HepG2 (cell line): ENCODE measurements around the gene NRSN2. TPM values are rescaled to one million over a fixed set of nuclear protein-coding genes. Genes with fewer than 3 reads are reported as not detected.
A peak's percentile ranks its signal among the peaks of the same experiment; 100 is the strongest.

Experiments used
- IRX3 ChIP-seq: sonication (generic); formaldehyde crosslinking; IDR thresholded peaks from 2 replicates; pipeline ENCODE4 v1.8.1; 2023; ENCODE audit warnings: mild to moderate bottlenecking, low read depth, missing genetic modification reagents, borderline replicate concordance
- MAFK ChIP-seq, 2 experiments: IDR thresholded peaks in 1 of 2; conservative IDR thresholded peaks in 1 of 2; 2 replicates each; pipeline ENCODE4 v1.6.1; 2011; ENCODE audit warnings: improper control_type of control experiment in 2 of 2, low read length in 2 of 2
- MED1 ChIP-seq: sonication (generic); formaldehyde crosslinking; IDR thresholded peaks from 2 replicates; pipeline ENCODE4 v1.4.0; 2020; ENCODE audit warnings: missing genetic modification reagents
- MED8 ChIP-seq: sonication (generic); formaldehyde crosslinking; IDR thresholded peaks from 2 replicates; pipeline ENCODE4 v1.8.1; 2023; ENCODE audit warnings: mild to moderate bottlenecking, missing genetic modification reagents; ENCODE audit not compliant: insufficient replicate concordance
- NR2F6 ChIP-seq, 2 experiments: IDR thresholded peaks; 2 replicates each; pipeline ENCODE4 v1.6.1; 2016; ENCODE audit warnings: antibody characterized with exemption in 1 of 2, mild to moderate bottlenecking in 1 of 2
- NRL ChIP-seq: sonication (generic); formaldehyde crosslinking; IDR thresholded peaks from 2 replicates; pipeline ENCODE4 v1.5.0; 2020; ENCODE audit warnings: missing genetic modification reagents, mild to moderate bottlenecking, moderate library complexity, borderline replicate concordance
- RCOR2 ChIP-seq: IDR thresholded peaks from 2 replicates; pipeline ENCODE4 v1.6.1; 2016; ENCODE audit warnings: missing biosample characterization, missing genetic modification reagents
- SYNCRIP ChIP-seq: fragments of 200-400 bp; formaldehyde crosslinking; IDR thresholded peaks from 2 replicates; pipeline ENCODE4 v1.6.1; 2018; ENCODE audit warnings: mild to moderate bottlenecking, low read depth, low read length; ENCODE audit not compliant: insufficient read depth
- U2AF2 ChIP-seq: fragments of 200-400 bp; formaldehyde crosslinking; IDR thresholded peaks from 2 replicates; pipeline ENCODE4 v1.6.1; 2017; ENCODE audit warnings: low read depth, mild to moderate bottlenecking, low read length
- ZBTB7A ChIP-seq: sonication (generic); formaldehyde crosslinking; IDR thresholded peaks from 2 replicates; pipeline ENCODE4 v1.8.0; 2022; ENCODE audit warnings: mild to moderate bottlenecking, missing genetic modification reagents
- ZNF205 ChIP-seq: IDR thresholded peaks from 2 replicates; pipeline ENCODE4 v1.6.1; 2018; ENCODE audit warnings: missing biosample characterization, missing genetic modification reagents
- ZNF225 ChIP-seq: sonication (generic); formaldehyde crosslinking; IDR thresholded peaks from 2 replicates; pipeline ENCODE4 v1.4.0; 2020; ENCODE audit warnings: mild to moderate bottlenecking, missing genetic modification reagents
- ZNF232 ChIP-seq: sonication (generic); formaldehyde crosslinking; IDR thresholded peaks from 2 replicates; pipeline ENCODE4 v1.4.0; 2020; ENCODE audit warnings: missing genetic modification reagents, borderline replicate concordance
- ZNF235 ChIP-seq: sonication (generic); formaldehyde crosslinking; IDR thresholded peaks from 2 replicates; pipeline ENCODE4 v1.8.1; 2023; ENCODE audit warnings: mild to moderate bottlenecking, missing genetic modification reagents, borderline replicate concordance
- ZNF318 ChIP-seq: sonication (generic); formaldehyde crosslinking; IDR thresholded peaks from 2 replicates; pipeline ENCODE4 v1.4.0; 2020; ENCODE audit warnings: mild to moderate bottlenecking, missing genetic modification reagents
- ZNF331 ChIP-seq: sonication (generic); formaldehyde crosslinking; IDR thresholded peaks from 2 replicates; pipeline ENCODE4 v1.4.0; 2020; ENCODE audit warnings: missing genetic modification reagents
- ZNF33A ChIP-seq: sonication (generic); formaldehyde crosslinking; IDR thresholded peaks from 2 replicates; pipeline ENCODE4 v1.5.1; 2020; ENCODE audit warnings: missing genetic modification reagents, mild to moderate bottlenecking, moderate library complexity, borderline replicate concordance
- polyA plus RNA-seq, 8 experiments: library from polyadenylated mRNA; depleted of rRNA in 3 of 8; stranded (reverse) in 7 of 8; unstranded in 1 of 8; fragments of >200 nt; fragmentation: Illumina TruSeq in 4 of 8; extraction: Trizol in 4 of 8; gene quantifications; 2 replicates each; pipeline versions ENCODE4 v1.2.1 to v1.2.3, GENCODE V29; 2011 to 2016; ENCODE audit warnings: low read depth in 4 of 8, missing spikeins in 1 of 8, mixed read lengths in 1 of 8; ENCODE audit not compliant: insufficient read depth in 1 of 8
- total RNA-seq, 5 experiments: library from RNA; depleted of rRNA; stranded (reverse); fragments of >200 nt; fragmentation: Illumina TruSeq; extraction: Trizol; gene quantifications; 2 replicates each; pipeline ENCODE4 v1.2.3, GENCODE V29; 2016; ENCODE audit warnings: low read depth in 1 of 5

The NRSN2 gene
- total and polyA plus RNA-seq, 2 of the 13 experiments (the other 11 are each of a cell fraction or from before 2014, with no cell fraction given) = 32.3 to 49.4 TPM

- peak; percentile 39; the same call in 1 of the 2 replicates for TF ChIP-seq NRL (CRISPR knock-in tag)
- TF ChIP-seq MED8 (CRISPR knock-in tag) = peak; percentile 9
- TF ChIP-seq IRX3 (CRISPR knock-in tag) = no peak
- peak; percentile 92 to 98 for TF ChIP-seq MAFK (conservative IDR thresholded peaks at IDR 0.05 in 1 of 2, IDR thresholded peaks at IDR 0.05 in 1 of 2; ENCODE audit: low read length in 2 of 2)
- TF ChIP-seq ZNF33A (CRISPR knock-in tag) = no peak
- TF ChIP-seq NR2F6 (IDR thresholded peaks at IDR 0.05) = no peak
- no peak for TF ChIP-seq NR2F6 (CRISPR knock-in tag; IDR thresholded peaks at IDR 0.05)
- TF ChIP-seq ZNF225 (CRISPR knock-in tag) = no peak
- TF ChIP-seq ZNF331 (CRISPR knock-in tag) = no peak
- TF ChIP-seq ZNF205 = no peak
- TF ChIP-seq U2AF2 = no peak
- TF ChIP-seq SYNCRIP = no peak
- TF ChIP-seq RCOR2 (CRISPR knock-in tag) = 0 out of 2 replicates have a peak, but pooled peaks have one; percentile 47
- TF ChIP-seq ZNF235 (CRISPR knock-in tag) = no peak
- TF ChIP-seq ZNF232 (CRISPR knock-in tag) = no peak
- TF ChIP-seq ZBTB7A (CRISPR knock-in tag) = no peak
- peak; percentile 53; the same call in 1 of the 2 replicates for TF ChIP-seq MED1
- TF ChIP-seq ZNF318 (CRISPR knock-in tag) = peak; percentile 44; the same call in 1 of the 2 replicates
Measured at GRCh38 chr20:364905-365794, 18.2 kb downstream of the NRSN2 start (continued).
